ENCODE results near the gene PRRG1. TPM values are rescaled to one million over a fixed set of nuclear protein-coding genes. Genes with fewer than 3 reads are reported as not detected.

Gene PRRG1
- total and polyA plus RNA-seq, 5 donors from 2014 or later: not detected

DNA sequence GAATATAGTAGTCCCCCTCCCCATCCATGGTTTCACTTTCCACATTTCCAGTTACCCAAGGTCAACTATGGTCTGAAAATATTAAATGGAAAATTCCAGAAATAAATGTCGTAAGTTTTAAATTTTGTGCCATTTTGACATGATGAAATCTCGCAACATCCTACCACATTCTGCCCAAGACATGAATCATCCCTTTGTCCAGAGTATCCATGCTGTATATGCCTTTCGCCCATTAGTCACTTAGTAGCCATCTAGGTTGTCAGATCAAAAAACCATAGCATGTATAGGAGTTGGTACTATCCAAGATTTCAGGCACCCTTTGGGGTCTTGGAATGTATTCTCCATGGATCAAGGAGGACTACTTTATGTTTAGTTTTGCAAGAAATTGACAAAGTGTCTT is 8.3 kb downstream of the PRRG1 start:
- no peaks in the 10 kb centered on the region for H3K27me3 Mint-ChIP-seq
- Histone ChIP-seq H3K36me3 (ENCODE audit: control insufficient read depth, insufficient read depth, low read length) (no peaks in the 10 kb centered on the region), H3K27me3 (ENCODE audit: control insufficient read depth, insufficient read depth, low read length) (no peaks in the 10 kb centered on the region), H3K4me1 (ENCODE audit: control insufficient read depth, insufficient read depth, low read length, poor library complexity, severe bottlenecking) (no peaks in the 10 kb centered on the region), H3K27ac (ENCODE audit: insufficient read depth, low read length, poor library complexity, severe bottlenecking) (no peak overlapping the region), H3K9me3 (ENCODE audit: control insufficient read depth in 2 of 2, low read length in 2 of 2) (no peaks in the 10 kb centered on the region), H3K4me3 (ENCODE audit: low read depth, low read length) (no peak overlapping the region)
- no peaks in the 10 kb centered on the region for H3K4me1 Mint-ChIP-seq
- ATAC-seq (ENCODE audit: low read depth in 2 of 2) (no peak), DNase-seq (no peak)
- H3K27ac Mint-ChIP-seq: no peak overlapping the region
- H3K4me3 Mint-ChIP-seq: no peak overlapping the region
- H3K36me3 Mint-ChIP-seq: no peaks in the 10 kb centered on the region
- H3K9me3 Mint-ChIP-seq: peaks cover 0 to 4% (median 0%) of the 10 kb centered on the region in 7 donors

DNA sequence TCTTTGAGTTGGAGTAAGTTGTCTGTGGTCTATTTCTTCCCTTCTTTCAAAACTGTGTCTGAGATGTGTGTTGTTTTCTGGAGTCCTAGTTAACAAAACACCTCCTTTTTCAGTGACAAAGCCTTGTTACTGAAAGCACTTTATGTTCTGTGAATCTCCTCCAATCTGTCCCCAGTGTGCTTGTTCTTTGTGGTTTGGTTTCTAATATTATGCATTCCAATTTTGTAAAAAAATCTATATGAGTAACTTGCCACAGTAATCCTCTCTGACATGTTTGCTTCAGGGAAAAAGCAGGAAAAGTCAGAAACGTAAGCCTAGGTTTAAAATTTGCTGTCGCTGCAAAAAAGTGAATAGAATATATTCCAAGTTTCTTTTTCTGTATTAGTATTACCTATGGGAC is 12.4 kb downstream of the PRRG1 start:
- Mint-ChIP-seq H3K4me3 (no peak overlapping the region), H3K27me3 (no peaks in the 10 kb centered on the region), H3K36me3 (no peaks in the 10 kb centered on the region), H3K4me1 (no peaks in the 10 kb centered on the region), H3K27ac (no peak overlapping the region), H3K9me3 (peaks cover 0 to 4% (median 0%) of the 10 kb centered on the region in 7 donors)
- no peaks in the 10 kb centered on the region for H3K9me3 ChIP-seq (ENCODE audit: control insufficient read depth in 2 of 2, low read length in 2 of 2)
- H3K4me3 ChIP-seq (ENCODE audit: low read depth, low read length): no peak overlapping the region
- H3K4me1 ChIP-seq (ENCODE audit: control insufficient read depth, insufficient read depth, low read length, poor library complexity, severe bottlenecking): no peaks in the 10 kb centered on the region
- H3K36me3 ChIP-seq (ENCODE audit: control insufficient read depth, insufficient read depth, low read length): no peaks in the 10 kb centered on the region
- no peak for ATAC-seq (ENCODE audit: low read depth in 2 of 2)
- H3K27me3 ChIP-seq (ENCODE audit: control insufficient read depth, insufficient read depth, low read length): no peaks in the 10 kb centered on the region
- H3K27ac ChIP-seq (ENCODE audit: insufficient read depth, low read length, poor library complexity, severe bottlenecking): no peak overlapping the region
- DNase-seq: no peak

DNA sequence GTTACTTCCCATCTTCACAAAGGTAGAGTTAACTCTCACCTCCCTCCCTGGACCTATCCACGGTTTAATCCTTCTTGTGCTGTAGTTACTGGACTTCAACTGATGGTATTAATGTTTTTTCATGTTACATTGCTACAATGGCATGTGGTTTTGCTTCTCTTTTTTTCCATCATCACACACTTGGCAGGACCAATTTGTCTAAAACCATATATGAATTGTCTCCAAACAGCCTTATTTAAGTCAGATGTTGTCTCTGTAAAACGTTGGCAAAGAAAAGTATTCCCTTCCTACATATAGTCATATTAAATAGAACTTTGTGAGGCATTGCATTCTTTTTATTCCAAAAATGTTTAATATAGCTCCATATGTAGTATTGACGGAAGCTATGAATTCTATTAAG is 15.5 kb downstream of the PRRG1 start:
- H3K27me3 ChIP-seq (ENCODE audit: control insufficient read depth, insufficient read depth, low read length): no peaks in the 10 kb centered on the region
- DNase-seq (no peak), ATAC-seq (ENCODE audit: low read depth in 2 of 2) (no peak)
- H3K36me3 ChIP-seq (ENCODE audit: control insufficient read depth, insufficient read depth, low read length): no peaks in the 10 kb centered on the region
- no peaks in the 10 kb centered on the region for H3K9me3 ChIP-seq (ENCODE audit: control insufficient read depth in 2 of 2, low read length in 2 of 2)
- no peaks in the 10 kb centered on the region for H3K4me1 ChIP-seq (ENCODE audit: control insufficient read depth, insufficient read depth, low read length, poor library complexity, severe bottlenecking)
- no peak overlapping the region for H3K4me3 Mint-ChIP-seq
- no peaks in the 10 kb centered on the region for H3K36me3 Mint-ChIP-seq
- no peaks in the 10 kb centered on the region for H3K4me1 Mint-ChIP-seq
- H3K27ac Mint-ChIP-seq: no peak overlapping the region
- no peak overlapping the region for H3K27ac ChIP-seq (ENCODE audit: insufficient read depth, low read length, poor library complexity, severe bottlenecking)
- H3K9me3 Mint-ChIP-seq: peaks cover 0 to 4% (median 0%) of the 10 kb centered on the region in 7 donors
- H3K27me3 Mint-ChIP-seq: no peaks in the 10 kb centered on the region
- no peak overlapping the region for H3K4me3 ChIP-seq (ENCODE audit: low read depth, low read length)

DNA sequence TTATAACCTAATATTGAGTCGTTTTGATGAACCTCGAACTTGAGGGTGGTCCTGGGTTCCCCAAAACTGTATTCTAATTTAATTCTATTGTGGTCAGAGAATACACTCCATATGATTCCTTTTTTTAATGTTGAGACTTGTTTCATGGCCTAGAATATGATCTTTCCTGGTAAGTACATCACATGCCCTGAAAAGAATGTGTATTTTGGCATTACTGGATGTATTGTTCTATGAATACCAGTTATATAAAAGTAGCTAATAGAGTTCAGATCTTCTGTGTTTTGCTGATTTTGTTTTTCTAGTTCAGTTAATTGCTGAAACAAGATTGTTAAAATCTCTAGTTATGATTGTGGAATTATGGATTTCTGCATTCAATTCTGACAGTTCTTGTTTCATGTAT is 18.8 kb downstream of the PRRG1 start:
- DNase-seq (no peak), ATAC-seq (ENCODE audit: low read depth in 2 of 2) (no peak)
- Mint-ChIP-seq H3K27me3 (no peaks in the 10 kb centered on the region), H3K4me1 (no peaks in the 10 kb centered on the region), H3K4me3 (no peak overlapping the region), H3K36me3 (no peaks in the 10 kb centered on the region), H3K27ac (no peak overlapping the region), H3K9me3 (peaks cover 0 to 6% (median 0%) of the 10 kb centered on the region in 7 donors)
- no peaks in the 10 kb centered on the region for H3K4me1 ChIP-seq (ENCODE audit: control insufficient read depth, insufficient read depth, low read length, poor library complexity, severe bottlenecking)
- no peaks in the 10 kb centered on the region for H3K27me3 ChIP-seq (ENCODE audit: control insufficient read depth, insufficient read depth, low read length)
- no peak overlapping the region for H3K4me3 ChIP-seq (ENCODE audit: low read depth, low read length)
- no peaks in the 10 kb centered on the region for H3K9me3 ChIP-seq (ENCODE audit: control insufficient read depth in 2 of 2, low read length in 2 of 2)
- no peaks in the 10 kb centered on the region for H3K36me3 ChIP-seq (ENCODE audit: control insufficient read depth, insufficient read depth, low read length)
- H3K27ac ChIP-seq (ENCODE audit: insufficient read depth, low read length, poor library complexity, severe bottlenecking): no peak overlapping the region

DNA sequence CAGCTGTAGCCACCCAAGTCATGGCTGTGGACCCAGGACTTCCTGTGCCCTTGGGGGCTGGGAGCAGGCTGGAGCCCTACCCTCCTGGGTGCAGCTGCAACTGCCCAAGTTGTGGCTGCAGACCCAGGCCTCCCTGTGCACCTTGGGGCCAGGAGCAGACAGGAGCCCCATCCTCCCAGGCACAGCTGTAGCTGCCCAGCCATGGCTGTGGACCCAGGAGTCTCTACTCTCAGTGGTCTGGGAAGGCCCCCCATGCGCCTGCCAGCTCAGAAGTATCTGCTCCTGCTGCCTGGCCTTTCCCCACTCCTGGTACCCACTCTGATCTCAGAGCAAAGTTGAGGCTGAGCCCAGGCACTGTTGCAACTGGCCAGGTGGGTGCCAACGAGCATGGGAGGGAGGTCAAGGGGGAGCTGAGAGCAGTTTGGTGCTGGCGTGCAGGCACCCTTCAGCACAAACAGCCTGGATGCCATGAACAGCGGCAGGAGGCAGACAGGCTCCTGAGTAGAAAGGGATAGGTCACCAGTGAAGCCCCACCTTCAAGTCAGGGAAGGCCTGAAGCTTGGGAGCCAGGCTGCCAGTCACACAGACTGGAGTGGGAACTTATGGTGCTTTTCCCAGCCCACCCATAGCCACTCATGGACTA is 21.5 kb downstream of the PRRG1 start:
- H3K4me1 Mint-ChIP-seq: no peaks in the 10 kb centered on the region
- no peak overlapping the region for H3K4me3 Mint-ChIP-seq
- no peaks in the 10 kb centered on the region for H3K27me3 Mint-ChIP-seq
- DNase-seq: no peak
- Histone ChIP-seq H3K27me3 (ENCODE audit: control insufficient read depth, insufficient read depth, low read length) (no peaks in the 10 kb centered on the region), H3K9me3 (ENCODE audit: control insufficient read depth in 2 of 2, low read length in 2 of 2) (no peaks in the 10 kb centered on the region), H3K4me3 (ENCODE audit: low read depth, low read length) (no peak overlapping the region), H3K27ac (ENCODE audit: insufficient read depth, low read length, poor library complexity, severe bottlenecking) (no peak overlapping the region), H3K4me1 (ENCODE audit: control insufficient read depth, insufficient read depth, low read length, poor library complexity, severe bottlenecking) (no peaks in the 10 kb centered on the region), H3K36me3 (ENCODE audit: control insufficient read depth, insufficient read depth, low read length) (no peaks in the 10 kb centered on the region)
- H3K9me3 Mint-ChIP-seq: peaks cover 0 to 6% (median 2%) of the 10 kb centered on the region in 7 donors
- no peak for ATAC-seq (ENCODE audit: low read depth in 2 of 2)
- H3K36me3 Mint-ChIP-seq: no peaks in the 10 kb centered on the region
- H3K27ac Mint-ChIP-seq: no peak overlapping the region

DNA sequence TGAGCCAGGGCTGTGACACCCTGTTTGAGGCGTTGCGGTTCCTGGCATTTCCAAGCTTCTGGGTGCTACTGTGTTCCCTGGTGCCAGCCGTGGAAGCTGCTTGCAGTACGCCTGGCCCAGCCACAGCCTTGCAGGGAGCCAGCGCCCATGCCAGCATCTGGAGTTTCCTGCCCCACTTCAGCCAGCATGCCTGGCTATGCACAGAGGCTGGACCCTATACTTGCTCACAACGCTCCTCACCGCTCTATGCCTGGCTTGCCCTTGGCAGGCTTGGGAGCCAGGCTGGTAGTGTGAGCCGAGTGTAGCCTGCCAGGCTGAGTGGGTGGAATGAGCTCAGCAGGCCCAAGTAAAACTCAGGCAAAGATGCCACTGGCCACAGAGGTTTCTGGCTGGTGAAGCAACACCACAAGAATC is 22.4 kb downstream of the PRRG1 start:
- ATAC-seq (ENCODE audit: low read depth in 2 of 2) (no peak), DNase-seq (no peak)
- H3K27ac Mint-ChIP-seq: no peak overlapping the region
- H3K4me3 Mint-ChIP-seq: no peak overlapping the region
- H3K27ac ChIP-seq (ENCODE audit: insufficient read depth, low read length, poor library complexity, severe bottlenecking): no peak overlapping the region
- H3K27me3 ChIP-seq (ENCODE audit: control insufficient read depth, insufficient read depth, low read length): no peaks in the 10 kb centered on the region
- no peaks in the 10 kb centered on the region for H3K9me3 ChIP-seq (ENCODE audit: control insufficient read depth in 2 of 2, low read length in 2 of 2)
- H3K4me1 Mint-ChIP-seq: no peaks in the 10 kb centered on the region
- no peaks in the 10 kb centered on the region for H3K36me3 ChIP-seq (ENCODE audit: control insufficient read depth, insufficient read depth, low read length)
- H3K4me3 ChIP-seq (ENCODE audit: low read depth, low read length): no peak overlapping the region
- H3K9me3 Mint-ChIP-seq: peaks cover 0 to 6% (median 2%) of the 10 kb centered on the region in 7 donors
- no peaks in the 10 kb centered on the region for H3K27me3 Mint-ChIP-seq
- H3K4me1 ChIP-seq (ENCODE audit: control insufficient read depth, insufficient read depth, low read length, poor library complexity, severe bottlenecking): no peaks in the 10 kb centered on the region
- H3K36me3 Mint-ChIP-seq: no peaks in the 10 kb centered on the region

DNA sequence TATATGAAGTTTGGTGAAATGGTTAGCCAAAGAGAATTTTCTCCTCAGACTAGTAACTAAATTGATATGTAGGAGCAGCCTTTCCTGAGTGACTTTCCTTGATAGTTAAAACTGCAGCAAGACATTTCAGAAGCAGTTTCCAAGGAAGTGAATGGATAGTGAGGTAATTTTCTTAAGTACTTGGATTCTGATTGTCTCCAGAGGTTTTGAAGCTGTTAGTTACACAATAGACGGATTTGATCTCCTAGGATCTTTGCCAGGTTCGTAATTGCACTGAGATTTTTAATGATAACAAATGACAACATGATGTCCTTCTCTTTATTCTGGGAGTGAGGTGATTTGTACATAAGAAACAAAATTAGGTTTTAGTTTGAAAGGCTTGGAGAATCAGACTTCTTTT is 29.2 kb downstream of the PRRG1 start:
- Histone ChIP-seq H3K27me3 (ENCODE audit: control insufficient read depth, insufficient read depth, low read length) (no peaks in the 10 kb centered on the region), H3K4me3 (ENCODE audit: low read depth, low read length) (no peak overlapping the region), H3K9me3 (ENCODE audit: control insufficient read depth in 2 of 2, low read length in 2 of 2) (no peaks in the 10 kb centered on the region), H3K27ac (ENCODE audit: insufficient read depth, low read length, poor library complexity, severe bottlenecking) (no peak overlapping the region), H3K4me1 (ENCODE audit: control insufficient read depth, insufficient read depth, low read length, poor library complexity, severe bottlenecking) (no peaks in the 10 kb centered on the region), H3K36me3 (ENCODE audit: control insufficient read depth, insufficient read depth, low read length) (no peaks in the 10 kb centered on the region)
- Mint-ChIP-seq H3K27me3 (no peaks in the 10 kb centered on the region), H3K36me3 (no peaks in the 10 kb centered on the region), H3K27ac (no peak overlapping the region), H3K4me3 (no peak overlapping the region), H3K9me3 (peaks cover 0 to 4% (median 0%) of the 10 kb centered on the region in 7 donors), H3K4me1 (no peaks in the 10 kb centered on the region)
- ATAC-seq (ENCODE audit: low read depth in 2 of 2): no peak
- no peak for DNase-seq

DNA sequence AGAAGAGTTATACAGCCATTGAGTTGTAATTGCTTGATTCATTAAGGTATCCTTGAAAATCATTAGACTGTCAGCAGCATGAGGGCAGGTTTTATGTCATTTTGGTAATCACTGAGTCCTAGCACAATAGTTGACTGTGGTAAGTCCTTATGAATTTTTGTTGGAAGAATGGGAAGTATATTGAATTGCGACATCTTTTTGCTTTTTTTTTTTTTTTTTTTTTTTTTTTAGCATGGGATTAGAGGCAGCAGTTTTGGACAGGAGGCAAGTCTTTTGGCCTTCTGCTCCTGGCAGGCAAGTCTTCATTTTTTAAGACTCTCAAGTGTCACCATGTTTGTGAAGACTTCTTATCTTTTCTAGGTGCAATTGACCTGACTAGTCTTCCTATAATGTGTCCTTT is 29.7 kb downstream of the PRRG1 start:
- Mint-ChIP-seq H3K9me3 (peaks cover 0 to 4% (median 0%) of the 10 kb centered on the region in 7 donors), H3K27ac (no peak overlapping the region), H3K27me3 (no peaks in the 10 kb centered on the region), H3K4me3 (no peak overlapping the region), H3K4me1 (no peaks in the 10 kb centered on the region), H3K36me3 (no peaks in the 10 kb centered on the region)
- Histone ChIP-seq H3K4me3 (ENCODE audit: low read depth, low read length) (no peak overlapping the region), H3K4me1 (ENCODE audit: control insufficient read depth, insufficient read depth, low read length, poor library complexity, severe bottlenecking) (no peaks in the 10 kb centered on the region), H3K27ac (ENCODE audit: insufficient read depth, low read length, poor library complexity, severe bottlenecking) (no peak overlapping the region), H3K36me3 (ENCODE audit: control insufficient read depth, insufficient read depth, low read length) (no peaks in the 10 kb centered on the region), H3K9me3 (ENCODE audit: control insufficient read depth in 2 of 2, low read length in 2 of 2) (no peaks in the 10 kb centered on the region), H3K27me3 (ENCODE audit: control insufficient read depth, insufficient read depth, low read length) (no peaks in the 10 kb centered on the region)
- no peak for DNase-seq
- ATAC-seq (ENCODE audit: low read depth in 2 of 2): no peak

Measured in CD4-positive, CD25-positive, alpha-beta regulatory T cell (primary cell).